Body of pancreas (tissue), 4 donors: Measurements from ENCODE around the gene NBPF12. TPM values are rescaled to one million over a fixed set of nuclear protein-coding genes. Genes with fewer than 3 reads are reported as not detected.
"Not testable (repeated sequence)": the region's sequence is repeated elsewhere in the genome, so short reads cannot be mapped to it uniquely, and the experiment has no call there.

Experiments used
- ATAC-seq: fragments of 150-250 bp; one replicate; pipeline ENCODE4 v1.9.1; 2016
- DNase-seq, 4 donors: peaks; one replicate each; pipeline ENCODE4 v3.0.0-alpha.2; 2019
- H3K27ac ChIP-seq, 4 donors: fragments of 200-600 bp; sonication (generic); 1 replicate in 3 of 4; 2 replicates in 1 of 4; pipeline versions ENCODE4 v1.5.1 to v1.6.1; 2016 to 2019; ENCODE audit warnings: mild to moderate bottlenecking in 1 of 4, mixed read lengths in 1 of 4, moderate library complexity in 1 of 4
- H3K27me3 ChIP-seq, 2 donors: fragments of 200-600 bp; sonication (generic); one replicate each; pipeline ENCODE4 v1.6.0; 2016; ENCODE audit warnings: mild to moderate bottlenecking in 1 of 2
- H3K36me3 ChIP-seq, 2 donors: fragments of 200-600 bp; sonication (generic); replicated peaks in 1 of 2; 2 replicates each; pipeline ENCODE4 v1.5.1; 2016; ENCODE audit warnings: low read depth in 2 of 2; ENCODE audit not compliant: insufficient read depth in 1 of 2
- H3K4me1 ChIP-seq: fragments of 200-600 bp; sonication (generic); one replicate; pipeline ENCODE4 v1.6.0; 2016
- H3K4me3 ChIP-seq, 2 donors: fragments of 200-600 bp; sonication (generic); 1 replicate in 1 of 2; 2 replicates in 1 of 2; pipeline ENCODE4 v1.5.1; 2016 to 2019
- H3K9me3 ChIP-seq, 3 donors: fragments of 200-600 bp; sonication (generic); 1 replicate in 2 of 3; 2 replicates in 1 of 3; pipeline ENCODE4 v1.5.1; 2016
- WGBS, 2 donors: methylation state at CpG; one replicate each; pipeline ENCODE4 v1.1.5; 2017; 5-methylcytosine and 5-hydroxymethylcytosine counted together
- intact Hi-C: fragments of 100-400 bp; cut with DNase I; formaldehyde crosslinking; loops from one replicate; pipeline ENCODE4 v1.15.1; 2023
- total RNA-seq, 2 donors: library from RNA; depleted of rRNA; stranded (reverse); fragments of >200 nt; gene quantifications; one replicate each; pipeline ENCODE4 v1.1.0, GENCODE V29; 2016
- TF ChIP-seq, protein P1 (sequence below), 7 experiments: fragments of 450-650 bp in 4 of 7; fragments of 200-600 bp in 3 of 7; sonication (generic) in 3 of 7; IDR thresholded peaks; one replicate each; pipeline ENCODE4 v1.5.1; 2016 to 2019; ENCODE audit warnings: antibody characterized with exemption in 7 of 7

Gene NBPF12
- total RNA-seq, 2 donors from 2014 or later: 28.3 to 32.0 TPM

- H3K27me3 ChIP-seq, DNase-seq, H3K9me3 ChIP-seq, ATAC-seq, H3K27ac ChIP-seq, intact Hi-C loops, H3K4me3 ChIP-seq, H3K4me1 ChIP-seq, H3K36me3 ChIP-seq: not testable (repeated sequence)
- WGBS, 2 donors: 34 to 60% methylated on average over 1 to 6 of the region's 8 CpGs
Measured at GRCh38 chr1:146934390-146935223, 3.5 kb upstream of the NBPF12 start.

- H3K4me1 ChIP-seq, DNase-seq, H3K27me3 ChIP-seq, intact Hi-C loops, H3K36me3 ChIP-seq, H3K9me3 ChIP-seq, H3K27ac ChIP-seq, ATAC-seq, H3K4me3 ChIP-seq: not testable (repeated sequence)
- 100% methylated on average over 1 of the region's 3 CpGs; no CpG with 5 or more reads in 1 of the 2 donors for WGBS, 2 donors
Measured at GRCh38 chr1:146937462-146937861, 662 bp upstream of the NBPF12 start.

DNA sequence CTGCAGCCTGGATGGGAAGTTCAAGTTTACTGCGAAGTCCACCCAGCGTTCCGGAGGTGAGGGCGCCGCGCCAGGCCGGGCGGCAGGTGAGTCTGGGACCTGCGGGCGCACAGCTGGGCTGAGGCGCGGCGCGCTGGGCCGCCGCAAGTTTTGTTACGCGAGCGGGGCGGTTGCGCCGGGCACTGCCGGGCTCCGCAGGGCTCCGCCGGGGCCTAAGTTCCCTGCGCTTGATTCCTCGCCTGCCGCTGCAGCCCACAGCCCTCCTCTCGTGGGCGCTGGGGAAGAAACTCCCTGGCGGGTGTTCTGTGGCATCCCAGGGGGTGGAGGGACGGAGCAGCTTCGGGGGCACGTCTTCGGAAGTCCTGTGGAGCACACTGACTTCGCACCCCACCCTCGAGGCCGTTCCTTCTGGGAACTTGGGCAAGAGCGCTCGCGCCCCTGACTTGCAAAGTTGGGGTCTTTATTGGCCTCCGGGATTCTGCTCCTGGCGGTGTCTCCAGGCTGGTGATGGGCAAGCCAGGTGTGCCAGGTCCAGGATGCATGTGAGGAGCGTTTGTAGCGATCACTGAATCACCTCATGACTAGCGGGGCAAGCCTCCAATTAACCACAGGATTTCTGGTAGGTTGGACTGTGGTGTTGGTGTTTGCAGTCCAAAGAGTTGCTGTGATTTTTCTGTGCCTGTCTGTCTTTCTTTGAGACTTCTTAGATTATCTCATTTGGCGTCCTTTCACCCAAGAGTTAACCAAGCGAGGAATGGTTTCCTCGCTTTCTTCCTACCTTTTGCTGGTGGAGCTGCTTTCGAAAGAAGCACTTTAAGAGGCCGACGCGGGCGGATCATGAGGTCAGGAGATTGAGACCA, 1.0 kb downstream of the NBPF12 start:
- H3K9me3 ChIP-seq, H3K36me3 ChIP-seq, H3K4me1 ChIP-seq, H3K27me3 ChIP-seq, intact Hi-C loops: not testable (repeated sequence)
- Histone ChIP-seq H3K27ac (peak overlapping the region; percentile 81 to 97 (median 90)), H3K4me3 (peak overlapping the region; percentile 65 to 88)
- DNase-seq: peak; percentile 66 to 79 (median 72)
- peak; percentile 77 for ATAC-seq
- 1 to 18% methylated on average over 8 to 53 of the region's 55 CpGs for WGBS, 2 donors

DNA sequence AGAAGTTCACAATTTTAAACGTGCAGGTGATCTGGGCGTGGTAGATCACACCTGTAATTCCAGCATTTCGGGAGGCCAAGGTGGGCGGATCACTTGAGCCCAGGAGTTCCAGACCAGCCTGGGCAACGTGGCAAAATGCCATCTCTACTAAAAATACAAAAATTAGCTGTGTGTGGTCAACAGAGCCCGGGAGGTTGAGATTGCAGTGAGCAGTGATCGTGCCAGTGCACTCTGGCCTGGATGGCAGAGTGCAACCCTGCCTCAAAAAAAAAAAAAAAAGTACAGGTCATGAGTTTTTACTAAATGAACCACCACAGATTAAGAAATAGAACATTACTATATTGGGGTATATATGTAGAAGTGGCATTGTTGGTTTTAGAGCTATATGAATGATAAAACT, 2.2 kb downstream of the NBPF12 start:
- H3K27ac ChIP-seq, DNase-seq, H3K9me3 ChIP-seq, H3K27me3 ChIP-seq, intact Hi-C loops, ATAC-seq, H3K4me1 ChIP-seq, H3K36me3 ChIP-seq, H3K4me3 ChIP-seq: not testable (repeated sequence)
- WGBS, 2 donors: 0 to 2% methylated on average over 3 of the region's 7 CpGs

DNA sequence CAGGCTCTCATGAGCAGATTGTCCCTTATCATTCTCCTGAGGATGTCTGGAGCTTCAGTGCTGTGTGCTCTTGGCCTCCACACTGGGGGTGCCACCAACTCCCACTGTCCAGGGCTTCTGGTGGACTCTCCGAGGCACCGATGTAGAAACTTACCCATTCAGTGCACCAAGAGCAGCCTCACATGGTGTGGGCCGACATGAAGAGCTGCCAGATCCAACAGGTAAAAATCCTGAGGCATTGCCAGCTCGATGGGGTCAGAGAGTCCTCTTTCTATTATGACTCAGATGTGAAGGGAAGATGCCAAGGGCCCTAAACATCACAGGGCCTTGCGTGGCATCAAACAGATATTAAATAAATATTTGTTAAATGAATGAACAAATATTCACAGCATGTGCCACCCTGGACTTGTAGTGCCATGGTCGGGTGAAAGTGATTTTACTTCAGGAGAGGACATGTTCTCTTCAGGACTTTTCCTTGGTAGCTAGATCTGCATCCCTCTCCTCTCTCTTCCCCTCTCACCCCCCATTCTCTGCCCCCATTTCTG, 5.3 kb downstream of the NBPF12 start:
- intact Hi-C loops, H3K27ac ChIP-seq, DNase-seq, H3K9me3 ChIP-seq, H3K27me3 ChIP-seq, H3K4me1 ChIP-seq, H3K4me3 ChIP-seq, H3K36me3 ChIP-seq, ATAC-seq: not testable (repeated sequence)
- WGBS, 2 donors: 67 to 74% methylated on average over 3 to 4 of the region's 6 CpGs

DNA sequence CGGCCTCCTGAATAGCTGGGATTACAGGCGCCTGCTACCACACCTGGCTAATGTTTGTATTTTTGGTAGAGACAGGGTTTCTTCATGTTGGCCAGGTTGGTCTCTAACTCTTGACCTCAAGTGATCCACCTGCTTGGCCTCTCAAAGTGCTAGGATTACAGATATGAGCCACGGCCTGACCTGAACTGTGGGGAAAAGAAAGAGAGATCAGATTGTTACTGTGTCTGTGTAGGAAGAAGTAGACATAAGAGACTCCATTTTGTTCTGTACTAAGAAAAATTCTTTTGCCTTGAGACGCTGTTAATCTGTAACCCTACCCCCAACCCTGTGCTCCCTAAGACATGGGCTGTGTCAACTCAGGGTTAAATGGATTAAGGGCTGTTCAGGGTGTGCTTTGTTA, 10.0 kb downstream of the NBPF12 start:
- H3K36me3 ChIP-seq, H3K4me3 ChIP-seq, ATAC-seq, DNase-seq, H3K27me3 ChIP-seq, H3K27ac ChIP-seq, intact Hi-C loops, H3K4me1 ChIP-seq, H3K9me3 ChIP-seq: not testable (repeated sequence)
- WGBS, 2 donors: 92 to 95% methylated on average over 3 of the region's 4 CpGs

- H3K4me3 ChIP-seq, intact Hi-C loops, DNase-seq, H3K27me3 ChIP-seq, ATAC-seq, H3K9me3 ChIP-seq, H3K27ac ChIP-seq, H3K4me1 ChIP-seq, H3K36me3 ChIP-seq: not testable (repeated sequence)
- 92% methylated on average over 2 of the region's 2 CpGs; no CpG with 5 or more reads in 1 of the 2 donors for WGBS, 2 donors
Measured at GRCh38 chr1:146964340-146964739, 26.2 kb downstream of the NBPF12 start.

GRCh38 chr1:146966351-146966750, 28.2 kb downstream of the NBPF12 start:
- DNase-seq: peak in 2 of 4 donors; percentile 11 to 17
- H3K4me1 ChIP-seq, intact Hi-C loops, H3K4me3 ChIP-seq, H3K9me3 ChIP-seq, ATAC-seq, H3K27me3 ChIP-seq, H3K27ac ChIP-seq, H3K36me3 ChIP-seq: not testable (repeated sequence)
- TF ChIP-seq, protein P1, sequence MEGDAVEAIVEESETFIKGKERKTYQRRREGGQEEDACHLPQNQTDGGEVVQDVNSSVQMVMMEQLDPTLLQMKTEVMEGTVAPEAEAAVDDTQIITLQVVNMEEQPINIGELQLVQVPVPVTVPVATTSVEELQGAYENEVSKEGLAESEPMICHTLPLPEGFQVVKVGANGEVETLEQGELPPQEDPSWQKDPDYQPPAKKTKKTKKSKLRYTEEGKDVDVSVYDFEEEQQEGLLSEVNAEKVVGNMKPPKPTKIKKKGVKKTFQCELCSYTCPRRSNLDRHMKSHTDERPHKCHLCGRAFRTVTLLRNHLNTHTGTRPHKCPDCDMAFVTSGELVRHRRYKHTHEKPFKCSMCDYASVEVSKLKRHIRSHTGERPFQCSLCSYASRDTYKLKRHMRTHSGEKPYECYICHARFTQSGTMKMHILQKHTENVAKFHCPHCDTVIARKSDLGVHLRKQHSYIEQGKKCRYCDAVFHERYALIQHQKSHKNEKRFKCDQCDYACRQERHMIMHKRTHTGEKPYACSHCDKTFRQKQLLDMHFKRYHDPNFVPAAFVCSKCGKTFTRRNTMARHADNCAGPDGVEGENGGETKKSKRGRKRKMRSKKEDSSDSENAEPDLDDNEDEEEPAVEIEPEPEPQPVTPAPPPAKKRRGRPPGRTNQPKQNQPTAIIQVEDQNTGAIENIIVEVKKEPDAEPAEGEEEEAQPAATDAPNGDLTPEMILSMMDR (IDR thresholded peaks at IDR 0.05): peak in 3 of 7 experiments; percentile 17 to 26 (median 19)
- 18 to 20% methylated on average over 8 of the region's 8 CpGs for WGBS, 2 donors

- H3K27ac ChIP-seq, H3K4me3 ChIP-seq, ATAC-seq, DNase-seq, intact Hi-C loops, H3K4me1 ChIP-seq, H3K9me3 ChIP-seq, H3K27me3 ChIP-seq, H3K36me3 ChIP-seq: not testable (repeated sequence)
- WGBS, 2 donors: 73% methylated on average over 2 of the region's 2 CpGs
Measured at GRCh38 chr1:146970656-146971055, 32.5 kb downstream of the NBPF12 start.
